IMR-90 (cell line): Measurements from ENCODE around the gene MCFD2.

Source experiments
- CEBPB ChIP-seq: IDR thresholded peaks from 2 replicates; pipeline ENCODE4 v1.6.1; 2012; ENCODE audit warnings: low read depth, low read length, improper control_type of control experiment
- CTCF ChIP-seq: conservative IDR thresholded peaks from 2 replicates; pipeline ENCODE4 v1.5.1; 2012; ENCODE audit warnings: mild to moderate bottlenecking, low read depth, low read length, improper control_type of control experiment
- ELK1 ChIP-seq: fragments of 150-350 bp; IDR thresholded peaks from 2 replicates; pipeline ENCODE4 v1.6.1; 2016; ENCODE audit warnings: low read depth, mild to moderate bottlenecking, low read length, moderate library complexity, borderline replicate concordance
- MAFK ChIP-seq: IDR thresholded peaks from 2 replicates; pipeline ENCODE4 v1.6.1; 2012; ENCODE audit warnings: low read depth, low read length, improper control_type of control experiment
- MAZ ChIP-seq: IDR thresholded peaks from 2 replicates; pipeline ENCODE4 v1.6.1; 2012; ENCODE audit warnings: low read depth, mild to moderate bottlenecking, low read length, improper control_type of control experiment, moderate library complexity, borderline replicate concordance
- MXI1 ChIP-seq: IDR thresholded peaks from 2 replicates; pipeline ENCODE4 v1.6.1; 2012; ENCODE audit warnings: low read depth, mild to moderate bottlenecking, low read length, moderate library complexity, borderline replicate concordance
- POLR2A ChIP-seq: IDR thresholded peaks from 2 replicates; pipeline ENCODE4 v1.6.1; 2012; ENCODE audit warnings: mild to moderate bottlenecking, low read depth, low read length
- RAD21 ChIP-seq: IDR thresholded peaks from 2 replicates; pipeline ENCODE4 v1.6.1; 2012; ENCODE audit warnings: low read length, improper control_type of control experiment
- RCOR1 ChIP-seq: IDR thresholded peaks from 2 replicates; pipeline ENCODE4 v1.6.1; 2012; ENCODE audit warnings: mild to moderate bottlenecking, low read length, improper control_type of control experiment; ENCODE audit not compliant: insufficient replicate concordance
- RFX5 ChIP-seq: IDR thresholded peaks from 2 replicates; pipeline ENCODE4 v1.8.0; 2012; ENCODE audit warnings: low read depth, mild to moderate bottlenecking, low read length, moderate library complexity
- SMC3 ChIP-seq: fragments of 150-350 bp; IDR thresholded peaks from 2 replicates; pipeline ENCODE4 v1.6.1; 2016; ENCODE audit warnings: low read depth, mild to moderate bottlenecking, antibody characterized with exemption, low read length, moderate library complexity

- TF ChIP-seq CTCF (no peak), POLR2A (no peak), MXI1 (no peak), SMC3 (no peak), CEBPB (no peak), MAFK (no peak), ELK1 (no peak), RCOR1 (no peak), RFX5 (no peak), MAZ (no peak), RAD21 (no peak)
Observed at GRCh38 chr2:46874236-46874929, 41.2 kb downstream of the MCFD2 start.
